Natural killer cell treated with Interleukin-12 subunit alpha and Interleukin-12 subunit beta and Interleukin-15 and Interleukin-18, amount 100 ng/mL, for 72 hours (primary cell): ENCODE data around the gene FOXJ3. TPM values are rescaled to one million over a fixed set of nuclear protein-coding genes. Genes with fewer than 3 reads are reported as not detected.

Experiments used
- ATAC-seq, 2 donors: fragments of 150-1000 bp; cut with Tn5 transposase in 1 of 2; sonication (Bioruptor Pico), chemical (Tn5 transposase) in 1 of 2; 2 replicates each; pipeline ENCODE4 v1.10.0; 2021
- DNase-seq: peaks from one replicate; pipeline ENCODE4 v3.0.0; 2022; ENCODE audit warnings: low spot score
- H3K27ac Mint-ChIP-seq, 2 donors: 1 replicate in 1 of 2; 2 replicates in 1 of 2; pipeline ENCODE4 v1.8.0; 2022; ENCODE audit warnings: mixed read lengths in 2 of 2, mild to moderate bottlenecking in 1 of 2, moderate library complexity in 1 of 2
- H3K27me3 Mint-ChIP-seq, 2 donors: 1 replicate in 1 of 2; 2 replicates in 1 of 2; pipeline ENCODE4 v1.8.0; 2022; ENCODE audit warnings: mixed read lengths in 2 of 2
- H3K36me3 Mint-ChIP-seq: one replicate; pipeline ENCODE4 v1.8.0; 2022; ENCODE audit warnings: mixed read lengths
- H3K4me1 Mint-ChIP-seq, 2 donors: 1 replicate in 1 of 2; 2 replicates in 1 of 2; pipeline ENCODE4 v1.8.0; 2022; ENCODE audit warnings: low read depth in 2 of 2, mixed read lengths in 2 of 2, mild to moderate bottlenecking in 1 of 2
- H3K4me3 Mint-ChIP-seq: one replicate; pipeline ENCODE4 v1.8.0; 2022; ENCODE audit warnings: mixed read lengths
- H3K9me3 Mint-ChIP-seq: 2 replicates; pipeline ENCODE4 v1.8.0; 2022; ENCODE audit warnings: mixed read lengths
- total RNA-seq, 2 donors: library from RNA; stranded (reverse); gene quantifications; one replicate each; pipeline ENCODE4 v1.2.3, GENCODE V29; 2022

The FOXJ3 gene
- total RNA-seq, 2 donors from 2014 or later: 57.9 to 69.9 TPM

DNA sequence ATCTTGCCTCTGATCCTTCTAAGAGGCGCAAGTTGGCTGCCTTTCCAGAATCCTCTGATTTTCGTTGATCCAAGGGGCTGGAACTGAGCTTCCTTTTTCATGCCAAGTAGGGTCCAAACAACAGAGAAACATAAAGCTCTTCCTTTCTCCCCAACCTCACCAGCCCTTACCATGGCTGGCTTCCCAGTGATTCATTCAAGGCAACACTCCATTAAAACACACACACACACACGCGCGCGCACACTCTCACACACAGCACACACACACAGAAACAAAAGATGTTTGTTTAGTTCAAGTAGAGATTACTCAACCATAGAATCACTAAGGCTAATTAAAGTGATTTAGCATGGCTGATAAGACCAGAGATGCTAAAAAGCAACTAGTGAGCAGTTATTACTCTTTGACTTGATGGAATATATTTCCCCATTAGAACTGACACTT, 157.5 kb downstream of the FOXJ3 start:
- no peaks in the 10 kb centered on the region for H3K9me3 Mint-ChIP-seq
- peaks cover 0 to 10% of the 10 kb centered on the region in 2 donors for H3K4me1 Mint-ChIP-seq
- no peaks in the 10 kb centered on the region for H3K27me3 Mint-ChIP-seq
- H3K27ac Mint-ChIP-seq: no peak overlapping the region
- no peaks in the 10 kb centered on the region for H3K36me3 Mint-ChIP-seq
- no peak overlapping the region for H3K4me3 Mint-ChIP-seq
- no peak for DNase-seq
- no peak for ATAC-seq

DNA sequence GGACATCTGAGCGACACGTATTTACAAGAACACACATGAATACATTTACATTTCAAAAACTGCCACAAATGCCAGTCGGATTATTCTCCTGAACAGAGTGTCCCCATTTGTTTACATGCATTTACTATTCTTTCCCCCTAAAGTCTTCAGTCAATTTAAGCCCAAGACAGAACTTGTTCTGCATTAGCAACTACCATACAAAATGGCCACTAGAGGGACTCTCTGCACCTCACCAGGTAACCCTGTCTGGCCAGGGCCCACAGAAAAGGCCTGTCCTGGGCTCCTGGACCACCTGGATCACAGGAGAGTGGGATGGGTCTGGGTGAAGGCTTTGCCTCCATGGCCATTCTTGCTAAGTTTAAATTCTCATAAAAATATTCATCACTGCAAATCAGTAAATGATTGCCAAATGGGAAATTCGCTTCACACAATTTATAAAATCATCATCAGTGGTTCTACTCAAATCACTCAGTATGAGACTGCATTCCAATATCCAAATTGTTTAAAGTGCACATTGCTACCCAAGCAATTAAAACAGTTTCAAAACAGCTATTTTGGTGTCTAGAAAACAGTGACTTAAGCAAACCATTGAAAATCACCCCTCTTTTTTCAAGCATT, 158.0 kb downstream of the FOXJ3 start:
- Mint-ChIP-seq H3K27me3 (no peaks in the 10 kb centered on the region), H3K27ac (no peak overlapping the region), H3K36me3 (no peaks in the 10 kb centered on the region), H3K4me3 (no peak overlapping the region), H3K4me1 (peaks cover 0 to 13% of the 10 kb centered on the region in 2 donors), H3K9me3 (no peaks in the 10 kb centered on the region)
- DNase-seq: no peak
- ATAC-seq: no peak

DNA sequence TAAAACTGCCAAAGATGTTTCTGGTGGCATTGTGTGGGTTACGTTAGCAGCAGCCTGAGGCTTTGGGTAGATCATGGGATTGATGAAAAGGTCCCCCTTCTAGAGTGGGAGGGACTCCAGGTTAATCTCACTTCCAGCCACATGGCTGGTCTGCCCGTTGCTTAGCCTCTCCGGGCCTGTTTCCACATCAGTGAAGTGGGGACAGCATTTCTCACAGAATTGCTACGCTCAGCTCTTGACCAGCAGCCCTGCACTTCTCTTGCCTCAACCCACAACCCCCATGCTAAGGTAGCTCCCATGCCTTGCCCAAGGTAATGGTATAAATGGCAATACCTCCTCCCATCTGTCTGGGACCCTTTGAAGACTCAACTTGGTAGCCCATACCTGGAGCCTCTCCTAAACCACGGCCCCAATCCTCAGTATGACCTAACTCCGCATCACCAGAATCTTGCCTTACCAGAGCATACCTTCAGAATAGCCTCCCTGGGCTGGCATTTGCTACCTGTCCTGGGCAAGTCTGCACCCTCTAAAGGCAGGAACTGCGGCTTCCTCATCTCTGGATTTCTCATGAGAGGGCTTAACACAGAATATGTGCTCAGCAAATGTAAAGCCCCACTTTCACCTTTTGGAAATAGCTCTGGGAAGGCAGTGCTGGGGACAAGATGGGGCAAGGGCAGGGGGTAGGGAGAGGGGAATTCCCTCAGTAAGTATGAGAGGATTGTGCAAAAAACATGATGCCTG, 159.6 kb downstream of the FOXJ3 start:
- ATAC-seq (no peak), DNase-seq (no peak)
- H3K9me3 Mint-ChIP-seq: no peaks in the 10 kb centered on the region
- no peaks in the 10 kb centered on the region for H3K27me3 Mint-ChIP-seq
- no peak overlapping the region for H3K27ac Mint-ChIP-seq
- no peaks in the 10 kb centered on the region for H3K36me3 Mint-ChIP-seq
- peaks cover 0 to 19% of the 10 kb centered on the region in 2 donors for H3K4me1 Mint-ChIP-seq
- H3K4me3 Mint-ChIP-seq: no peak overlapping the region

DNA sequence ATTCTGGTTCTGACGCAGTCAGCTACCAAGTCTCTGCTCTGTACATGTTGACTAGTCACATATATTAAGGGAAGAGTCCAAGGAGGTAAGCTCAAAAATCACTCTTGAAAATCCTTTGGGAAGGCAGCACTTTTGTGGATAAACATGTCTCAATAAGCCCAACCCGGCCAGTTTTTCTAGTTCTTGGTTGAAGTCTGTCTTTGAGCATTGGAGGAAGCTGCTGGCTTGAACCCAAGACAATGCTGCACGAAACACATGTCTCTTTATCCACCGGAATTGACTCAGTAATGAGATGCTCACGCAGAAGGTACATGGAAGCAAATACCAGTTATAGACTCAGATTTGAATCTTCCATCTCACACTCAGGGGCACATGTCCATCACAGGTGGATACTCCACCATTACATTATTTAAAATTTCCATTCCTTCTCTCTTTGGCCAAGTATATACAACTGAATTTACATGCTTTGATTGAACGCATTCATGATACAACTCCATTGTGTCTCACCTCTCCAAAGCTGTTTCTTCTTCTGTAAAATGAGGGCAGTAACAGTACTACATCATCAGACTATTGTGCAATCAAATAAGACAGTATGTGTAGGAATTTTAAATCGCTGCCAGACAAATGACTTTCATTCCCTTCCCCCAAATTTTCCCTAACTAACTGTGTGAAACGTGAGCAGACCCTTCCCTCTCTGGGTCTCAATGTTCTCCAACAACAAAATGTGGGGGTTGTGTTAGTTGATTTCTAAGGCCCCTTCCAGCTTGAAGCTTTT, 160.9 kb downstream of the FOXJ3 start:
- ATAC-seq (no peak), DNase-seq (no peak)
- Mint-ChIP-seq H3K4me1 (peaks cover 0 to 19% of the 10 kb centered on the region in 2 donors), H3K27ac (no peak overlapping the region), H3K4me3 (no peak overlapping the region), H3K9me3 (no peaks in the 10 kb centered on the region), H3K27me3 (no peaks in the 10 kb centered on the region), H3K36me3 (no peaks in the 10 kb centered on the region)

DNA sequence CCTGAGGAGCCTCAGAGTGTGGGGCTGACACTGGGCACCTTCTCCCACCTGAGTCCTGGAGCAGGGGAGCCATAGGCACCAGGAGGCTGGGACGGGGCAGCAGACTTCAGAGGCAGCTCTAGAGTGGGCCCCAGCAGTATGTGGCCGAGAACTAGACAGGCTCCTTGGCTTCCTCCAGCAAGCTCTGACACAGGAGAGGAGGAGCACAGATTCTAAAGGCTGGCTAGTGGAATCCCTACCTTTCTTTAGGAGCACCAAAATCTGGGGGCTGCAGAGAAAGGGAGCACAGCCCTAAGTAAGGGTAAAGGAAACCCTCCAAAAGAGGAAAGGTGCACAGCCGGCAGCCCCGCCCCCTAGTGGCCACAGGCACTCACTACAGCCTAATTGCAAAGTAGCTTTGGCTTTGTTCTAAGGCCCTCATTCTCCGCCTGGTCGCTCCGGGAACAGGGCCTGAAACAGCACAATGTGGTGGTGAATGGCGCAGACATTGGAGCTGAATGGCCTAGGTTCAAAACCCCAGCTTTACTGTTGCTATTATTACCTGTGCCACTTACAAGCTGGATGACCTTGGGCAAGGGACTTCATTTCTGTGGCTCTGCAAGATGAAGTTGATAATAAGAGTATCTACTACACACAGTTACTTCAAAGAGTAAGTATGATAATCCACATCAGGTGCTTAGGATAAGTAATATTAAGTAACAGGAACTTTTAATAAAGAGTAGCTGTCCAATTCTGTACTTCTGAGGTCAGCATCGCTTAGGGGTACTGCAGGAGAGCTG, 161.7 kb downstream of the FOXJ3 start:
- peak; percentile 84 for DNase-seq
- Mint-ChIP-seq H3K9me3 (no peaks in the 10 kb centered on the region), H3K4me1 (peaks cover 0 to 19% of the 10 kb centered on the region in 2 donors), H3K36me3 (no peaks in the 10 kb centered on the region), H3K27ac (no peak overlapping the region), H3K4me3 (no peak overlapping the region), H3K27me3 (no peaks in the 10 kb centered on the region)
- peak; percentile 62 to 71 for ATAC-seq

DNA sequence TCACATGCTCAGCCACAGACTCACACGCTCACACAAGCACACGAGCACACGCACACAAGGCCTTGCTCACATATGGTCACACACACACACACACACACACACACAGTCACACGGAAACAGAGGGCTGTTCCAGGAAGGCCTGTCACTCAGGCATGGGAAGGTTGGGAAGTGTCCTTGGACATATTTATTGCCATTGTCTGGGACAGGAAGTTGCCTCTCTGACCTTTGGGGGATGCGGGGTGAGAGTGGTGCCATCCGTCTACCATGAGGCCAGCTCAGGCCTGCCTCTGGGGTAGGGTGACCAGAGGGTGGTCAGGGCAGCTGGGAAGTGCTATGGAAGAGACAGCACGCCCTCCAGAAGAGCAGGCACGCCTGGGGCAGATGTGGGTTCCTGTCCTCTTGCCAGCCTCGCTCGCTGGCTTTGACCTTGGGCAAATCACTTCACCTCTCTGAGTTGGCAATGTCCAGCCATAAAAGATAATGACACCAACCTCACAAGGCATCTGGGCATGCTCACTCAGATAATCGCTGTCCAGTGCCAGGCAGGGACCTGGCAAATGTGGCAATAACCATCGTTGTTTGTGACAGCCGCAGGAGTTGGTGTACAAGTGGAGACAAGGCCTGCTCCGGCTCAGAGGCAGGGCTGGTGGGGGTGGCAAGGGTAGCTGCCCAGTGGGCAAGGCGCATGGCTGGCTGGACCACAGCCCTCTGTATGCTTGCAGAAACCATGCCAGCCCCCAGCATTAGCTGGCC, 162.5 kb downstream of the FOXJ3 start:
- no peaks in the 10 kb centered on the region for H3K36me3 Mint-ChIP-seq
- H3K9me3 Mint-ChIP-seq: no peaks in the 10 kb centered on the region
- no peak for ATAC-seq
- H3K27me3 Mint-ChIP-seq: no peaks in the 10 kb centered on the region
- H3K4me3 Mint-ChIP-seq: no peak overlapping the region
- DNase-seq: no peak
- peak overlapping the region in 1 of 2 donors; percentile 52 for H3K27ac Mint-ChIP-seq
- H3K4me1 Mint-ChIP-seq: peaks cover 0 to 17% of the 10 kb centered on the region in 2 donors

DNA sequence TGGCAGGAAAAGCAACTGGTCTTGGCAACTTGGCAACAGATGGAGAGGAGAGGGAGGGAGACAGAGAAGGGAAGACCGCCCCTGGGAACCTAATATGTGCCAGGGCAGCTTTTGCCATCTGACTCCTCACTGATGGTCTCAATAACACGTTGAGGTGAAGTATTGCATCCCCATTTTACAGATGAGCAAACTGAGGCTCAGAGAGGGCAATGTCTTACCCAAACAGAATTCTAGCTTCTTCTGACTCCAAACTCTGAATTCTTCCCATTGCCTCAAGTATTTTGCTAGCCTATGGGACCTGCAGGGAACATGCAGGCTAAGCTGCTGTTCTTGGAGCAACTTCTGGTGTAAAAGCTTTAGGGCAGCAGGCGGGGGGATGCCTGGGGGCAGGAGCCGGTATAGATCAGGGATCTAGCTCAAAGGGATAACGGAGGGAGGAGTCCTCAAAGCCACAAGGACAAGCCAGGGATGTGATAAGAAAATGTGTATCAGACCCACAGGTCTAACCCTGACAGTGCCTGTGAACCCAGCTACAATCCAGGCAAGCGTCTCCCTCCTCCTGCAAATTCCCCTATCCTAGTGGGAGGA, 163.3 kb downstream of the FOXJ3 start:
- ATAC-seq (no peak), DNase-seq (no peak)
- Mint-ChIP-seq H3K4me1 (peaks cover 0 to 15% of the 10 kb centered on the region in 2 donors), H3K27me3 (no peaks in the 10 kb centered on the region), H3K4me3 (no peak overlapping the region), H3K27ac (peak overlapping the region in 1 of 2 donors; percentile 52), H3K36me3 (no peaks in the 10 kb centered on the region), H3K9me3 (no peaks in the 10 kb centered on the region)

DNA sequence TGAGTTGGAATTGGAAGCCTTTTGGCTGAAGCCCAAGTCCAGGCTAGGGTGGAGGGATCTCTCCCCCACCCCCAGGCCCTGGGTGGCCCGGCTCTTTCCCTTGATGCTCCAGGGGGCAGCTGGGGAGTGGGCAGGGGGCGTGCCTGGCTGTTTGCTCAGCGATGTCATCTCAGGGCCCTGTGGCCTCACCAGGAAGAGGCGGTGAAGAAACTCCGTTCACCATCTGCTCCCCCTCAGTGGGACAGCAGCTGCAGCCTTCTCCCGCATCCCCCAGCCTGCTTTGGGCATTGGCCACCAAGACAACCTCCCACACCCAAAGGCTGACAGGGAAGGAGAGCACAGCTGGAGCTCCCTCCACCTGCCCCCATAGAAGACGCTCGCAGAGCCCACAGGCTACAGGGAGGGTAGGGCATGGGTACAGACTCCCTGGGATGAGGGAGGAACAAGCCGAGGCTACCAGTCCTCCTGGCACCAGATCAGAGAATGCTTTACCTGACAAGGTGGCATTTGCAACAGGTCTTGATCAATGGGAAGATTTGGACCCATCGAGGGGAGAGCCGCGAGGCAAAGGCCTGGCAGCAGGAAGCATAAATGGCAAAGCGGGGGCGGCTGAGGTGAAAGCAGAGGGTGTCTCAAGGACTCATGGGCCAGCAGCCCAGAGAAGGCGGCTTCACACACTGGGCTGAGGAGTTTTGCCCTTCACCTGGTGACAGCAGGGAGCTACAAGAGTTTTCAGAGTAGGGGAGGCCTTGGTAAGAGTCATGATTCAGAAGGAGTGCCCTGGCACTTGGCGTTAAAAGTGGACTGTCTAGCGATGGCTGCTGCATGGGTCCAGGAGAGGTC, 164.0 kb downstream of the FOXJ3 start:
- H3K27me3 Mint-ChIP-seq: no peaks in the 10 kb centered on the region
- ATAC-seq (no peak), DNase-seq (no peak)
- H3K27ac Mint-ChIP-seq: peak overlapping the region in 1 of 2 donors; percentile 52
- no peak overlapping the region for H3K4me3 Mint-ChIP-seq
- H3K4me1 Mint-ChIP-seq: peaks cover 0 to 13% of the 10 kb centered on the region in 2 donors
- H3K9me3 Mint-ChIP-seq: no peaks in the 10 kb centered on the region
- H3K36me3 Mint-ChIP-seq: no peaks in the 10 kb centered on the region

DNA sequence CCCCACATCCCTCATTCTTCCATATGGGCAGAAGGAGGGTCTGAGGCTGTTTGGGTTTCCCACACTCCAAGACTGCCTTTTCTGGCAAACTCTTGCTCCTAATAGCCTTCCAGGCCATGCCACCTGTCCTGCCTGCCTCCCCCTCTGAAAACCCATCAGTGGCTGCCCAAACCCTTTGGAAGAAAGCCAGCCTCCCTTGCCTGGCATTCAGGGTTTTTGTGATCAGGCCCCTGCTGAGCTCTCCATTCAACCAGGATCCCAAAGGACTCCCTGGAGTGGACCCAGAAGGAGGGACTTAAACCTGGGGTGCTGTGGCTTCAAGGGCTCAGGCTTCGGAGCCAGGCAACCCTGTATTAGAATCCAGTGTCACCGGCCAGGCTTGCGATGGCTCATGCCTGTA, 166.3 kb downstream of the FOXJ3 start:
- no peak overlapping the region for H3K4me3 Mint-ChIP-seq
- no peaks in the 10 kb centered on the region for H3K27me3 Mint-ChIP-seq
- no peaks in the 10 kb centered on the region for H3K36me3 Mint-ChIP-seq
- no peak for ATAC-seq
- H3K27ac Mint-ChIP-seq: no peak overlapping the region
- DNase-seq: no peak
- H3K4me1 Mint-ChIP-seq: peaks cover 0 to 9% of the 10 kb centered on the region in 2 donors
- H3K9me3 Mint-ChIP-seq: no peaks in the 10 kb centered on the region

DNA sequence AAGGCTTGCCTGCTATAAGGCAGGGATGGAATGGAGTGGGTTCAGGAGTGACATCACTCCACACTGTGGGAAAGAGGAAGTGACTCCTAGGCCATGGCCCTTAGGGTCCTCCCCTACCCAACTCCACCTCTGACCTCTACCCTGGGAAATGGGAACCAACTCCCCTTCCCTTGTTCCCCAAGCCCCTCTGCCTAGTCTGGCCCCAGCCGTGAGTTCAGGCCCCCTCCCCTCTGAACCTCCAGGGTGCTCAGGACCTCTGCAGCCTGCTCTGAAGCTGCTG, 166.7 kb downstream of the FOXJ3 start:
- H3K27ac Mint-ChIP-seq: no peak overlapping the region
- no peaks in the 10 kb centered on the region for H3K9me3 Mint-ChIP-seq
- H3K36me3 Mint-ChIP-seq: no peaks in the 10 kb centered on the region
- H3K4me3 Mint-ChIP-seq: no peak overlapping the region
- H3K27me3 Mint-ChIP-seq: no peaks in the 10 kb centered on the region
- no peak for ATAC-seq
- peaks cover 0 to 9% of the 10 kb centered on the region in 2 donors for H3K4me1 Mint-ChIP-seq
- DNase-seq: no peak

DNA sequence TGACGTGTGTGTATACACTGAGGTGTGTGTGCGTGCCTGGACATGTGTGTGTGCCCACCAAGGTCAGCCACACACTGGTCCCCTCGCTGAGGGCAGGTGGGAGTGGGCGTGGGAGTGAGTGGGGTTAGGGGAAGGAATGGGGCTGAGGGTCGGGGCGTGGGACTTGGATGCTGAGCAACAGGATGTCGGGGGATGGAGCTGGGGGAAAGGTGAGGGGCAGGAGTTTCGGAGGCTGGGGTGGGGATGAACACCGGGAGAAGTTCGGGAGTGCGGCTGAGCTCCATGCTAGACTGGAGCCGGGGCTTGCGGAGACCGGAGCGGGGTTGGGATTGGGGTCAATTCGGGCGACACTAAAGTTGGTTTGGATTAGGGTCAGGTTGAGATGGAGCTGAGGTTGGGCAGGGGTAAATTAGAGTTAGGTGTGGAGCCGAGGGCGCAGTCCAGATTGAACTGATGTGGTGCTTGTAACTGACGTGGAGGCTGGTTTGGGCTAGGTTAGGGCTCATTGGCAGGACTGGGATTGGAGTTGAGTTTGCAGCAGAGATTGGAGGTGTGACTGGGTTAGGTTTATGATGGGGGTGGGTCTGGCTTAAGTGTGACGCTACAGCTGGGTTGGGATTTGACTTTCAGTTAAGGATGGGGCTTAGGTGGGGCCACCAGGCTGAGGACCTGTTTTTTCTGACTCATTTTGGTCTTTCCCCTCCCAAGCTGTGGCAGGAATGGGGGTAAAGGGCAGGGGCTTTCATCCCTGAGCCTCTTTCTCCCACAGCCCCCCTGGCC, 167.2 kb downstream of the FOXJ3 start:
- DNase-seq (no peak), ATAC-seq (no peak)
- no peaks in the 10 kb centered on the region for H3K27me3 Mint-ChIP-seq
- no peak overlapping the region for H3K27ac Mint-ChIP-seq
- no peak overlapping the region for H3K4me3 Mint-ChIP-seq
- peaks cover 0 to 9% of the 10 kb centered on the region in 2 donors for H3K4me1 Mint-ChIP-seq
- no peaks in the 10 kb centered on the region for H3K36me3 Mint-ChIP-seq
- H3K9me3 Mint-ChIP-seq: no peaks in the 10 kb centered on the region
